ENCODE data around the gene CHTOP.

Gene CHTOP

GRCh38 chr1:153613406-153613805 is 20.5 kb upstream of the CHTOP start:
- no peak for DNase-seq

GRCh38 chr1:153614189-153614900 is 19.5 kb upstream of the CHTOP start:
- DNase-seq = no peak

- DNase-seq = no peak
Measured at GRCh38 chr1:153614906-153615305, 19.0 kb upstream of the CHTOP start.

- no peak for DNase-seq
Measured at GRCh38 chr1:153615406-153615805, 18.5 kb upstream of the CHTOP start.

- no peak for DNase-seq
Measured at GRCh38 chr1:153616144-153616916, 17.5 kb upstream of the CHTOP start, which contains the start of gene S100A14. Gene S100A14, minus strand, starts transcription at chr1:153616325. Its CDS starts 467 bp downstream, at chr1:153615858.

GRCh38 chr1:153616917-153617311 is 17.0 kb upstream of the CHTOP start:
- no peak for DNase-seq

- peak; percentile 91 for DNase-seq
Measured at GRCh38 chr1:153617663-153618062, 16.2 kb upstream of the CHTOP start.

GRCh38 chr1:153619171-153619570 is 14.7 kb upstream of the CHTOP start:
- DNase-seq = no peak

GRCh38 chr1:153623101-153623500 is 10.8 kb upstream of the CHTOP start:
- DNase-seq = no peak

GRCh38 chr1:153624965-153625611 is 8.8 kb upstream of the CHTOP start:
- DNase-seq = no peak

GRCh38 chr1:153626477-153626903 is 7.4 kb upstream of the CHTOP start:
- DNase-seq = no peak

GRCh38 chr1:153626904-153627714 is 6.8 kb upstream of the CHTOP start, which contains the start of gene S100A13:
Gene S100A13, minus strand, starts transcription at chr1:153627505. Its CDS starts 1,033 bp downstream, at chr1:153626472.
- no peak for DNase-seq

GRCh38 chr1:153627715-153628626 is 5.9 kb upstream of the CHTOP start, which contains the start of gene S100A1:
Gene S100A1, plus strand, starts transcription at chr1:153628434. Its CDS starts 2,088 bp downstream, at chr1:153630522.
- DNase-seq = no peak

GRCh38 chr1:153628638-153629342 is 5.1 kb upstream of the CHTOP start:
- no peak for DNase-seq

GRCh38 chr1:153629343-153629665 is 4.6 kb upstream of the CHTOP start:
- DNase-seq = no peak

- DNase-seq = no peak
Measured at GRCh38 chr1:153629971-153630370, 3.9 kb upstream of the CHTOP start.

- DNase-seq = no peak
Measured at GRCh38 chr1:153630384-153630783, 3.5 kb upstream of the CHTOP start.

- no peak for DNase-seq
Measured at GRCh38 chr1:153631047-153632022, 2.5 kb upstream of the CHTOP start.

- no peak for DNase-seq
Measured at GRCh38 chr1:153633161-153633753, 609 bp upstream of the CHTOP start.
